HG03108 (cell line): Measurements from ENCODE around the gene RTN4RL2.

ENCODE experiments used
- ATAC-seq: cut with Tn5 transposase; IDR thresholded peaks from one replicate; pipeline ENCODE4 v1.9.1; 2021; ENCODE audit warnings: moderate library complexity; ENCODE audit not compliant: unreplicated experiment

Gene RTN4RL2

GRCh38 chr11:57479911-57480310 lies 19.6 kb downstream of the RTN4RL2 start:
- ATAC-seq, result no peak

- ATAC-seq, result no peak
Measured at GRCh38 chr11:57480409-57481137, 20.2 kb downstream of the RTN4RL2 start.

GRCh38 chr11:57481315-57481714 lies 21.0 kb downstream of the RTN4RL2 start:
- no peak for ATAC-seq

- ATAC-seq, result no peak
Measured at GRCh38 chr11:57481915-57482781, 21.8 kb downstream of the RTN4RL2 start.

GRCh38 chr11:57482782-57483561 lies 22.6 kb downstream of the RTN4RL2 start:
- ATAC-seq, result no peak

GRCh38 chr11:57483562-57483918 lies 23.2 kb downstream of the RTN4RL2 start:
- no peak for ATAC-seq

- peak; percentile 56 for ATAC-seq
Measured at GRCh38 chr11:57484141-57484710, 23.9 kb downstream of the RTN4RL2 start.

- ATAC-seq, result no peak
Measured at GRCh38 chr11:57485217-57485990, 25.1 kb downstream of the RTN4RL2 start.

GRCh38 chr11:57487021-57487778 lies 26.9 kb downstream of the RTN4RL2 start:
- no peak for ATAC-seq

GRCh38 chr11:57487920-57488659 lies 27.8 kb downstream of the RTN4RL2 start:
- no peak for ATAC-seq

- ATAC-seq, result no peak
Measured at GRCh38 chr11:57490456-57491248, 30.3 kb downstream of the RTN4RL2 start.

GRCh38 chr11:57491371-57492061 lies 31.2 kb downstream of the RTN4RL2 start:
- ATAC-seq, result no peak

- ATAC-seq, result no peak
Measured at GRCh38 chr11:57493507-57494503, 33.5 kb downstream of the RTN4RL2 start.

GRCh38 chr11:57496109-57496820 lies 35.9 kb downstream of the RTN4RL2 start:
- ATAC-seq, result no peak
